Measurements from ENCODE around the gene COL20A1.

The COL20A1 gene

DNA sequence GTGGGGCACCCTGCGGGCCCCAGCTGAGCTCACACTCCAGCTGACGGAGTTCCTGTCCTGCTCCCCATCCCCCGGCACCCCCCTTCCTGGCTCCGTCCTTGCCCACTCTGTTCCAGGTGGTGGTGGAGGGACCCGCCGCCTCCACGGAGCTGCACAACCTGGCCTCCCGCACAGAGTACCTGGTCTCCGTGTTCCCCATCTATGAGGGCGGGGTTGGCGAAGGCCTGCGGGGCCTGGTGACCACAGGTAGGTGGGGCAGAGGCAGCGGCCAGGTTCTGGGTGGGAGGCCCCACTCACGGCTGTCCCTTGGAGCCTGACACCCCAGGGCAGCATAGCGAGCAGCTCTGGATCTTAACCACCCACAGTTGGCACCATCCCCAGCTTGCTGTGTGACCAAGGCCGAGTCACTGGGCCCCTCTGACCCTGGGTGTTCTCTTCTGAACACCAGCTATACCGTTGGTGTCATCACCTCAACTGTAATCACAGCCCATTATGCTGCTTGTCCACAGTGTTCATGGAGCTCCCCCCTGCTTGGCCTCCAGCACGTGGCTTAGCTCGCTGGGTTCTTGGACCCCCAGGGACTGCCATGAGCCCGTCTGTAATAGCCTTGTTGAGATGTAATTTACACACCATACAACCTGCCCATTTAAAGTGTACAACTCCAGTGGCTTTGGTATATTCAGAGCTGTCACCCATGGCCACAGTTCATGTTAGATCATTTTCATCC lies 17.4 kb downstream of the COL20A1 start:
- DNase-seq: no peak

DNA sequence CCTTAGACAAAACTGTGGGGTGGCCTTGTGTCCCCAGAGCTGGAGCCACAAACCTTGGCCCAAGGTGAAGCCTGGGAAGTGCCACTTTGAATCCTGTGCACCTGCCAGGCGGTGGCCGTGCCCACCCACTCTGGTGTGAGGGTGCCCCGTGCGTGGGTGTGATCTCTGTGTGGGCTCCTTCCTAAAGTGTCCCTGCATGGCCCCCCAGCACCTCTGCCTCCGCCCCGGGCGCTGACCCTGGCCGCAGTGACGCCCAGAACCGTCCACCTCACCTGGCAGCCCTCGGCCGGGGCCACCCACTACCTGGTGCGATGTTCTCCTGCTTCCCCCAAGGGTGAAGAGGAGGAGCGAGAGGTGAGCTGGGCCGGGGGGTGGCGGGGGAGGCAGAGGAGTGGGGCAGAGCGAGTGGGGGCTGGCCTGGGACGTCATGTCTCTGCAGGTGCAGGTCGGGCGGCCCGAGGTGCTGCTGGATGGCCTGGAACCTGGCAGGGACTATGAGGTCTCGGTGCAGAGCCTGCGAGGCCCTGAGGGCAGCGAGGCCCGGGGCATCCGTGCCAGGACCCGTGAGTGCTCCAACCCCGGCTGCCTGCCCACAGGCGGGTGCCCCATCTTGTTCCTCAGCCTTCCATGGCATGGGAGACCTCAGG lies 18.3 kb downstream of the COL20A1 start:
- DNase-seq: no peak

DNA sequence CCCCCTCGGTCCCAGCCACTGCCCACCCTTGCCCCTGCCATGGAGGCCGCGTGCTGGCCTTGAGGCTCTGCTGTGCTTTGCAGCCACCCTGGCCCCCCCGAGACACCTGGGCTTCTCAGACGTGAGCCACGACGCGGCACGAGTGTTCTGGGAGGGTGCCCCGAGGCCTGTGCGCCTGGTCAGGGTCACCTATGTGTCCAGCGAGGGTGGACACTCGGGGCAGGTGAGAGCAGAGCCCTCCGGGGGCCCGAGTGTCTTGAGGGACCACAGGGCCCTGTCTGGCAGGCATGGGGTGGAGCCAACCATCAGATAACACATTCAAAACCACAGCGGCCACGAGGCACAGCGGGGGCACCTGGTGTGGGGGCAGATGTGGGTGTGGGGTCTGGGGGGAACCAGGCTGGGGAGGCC lies 18.9 kb downstream of the COL20A1 start:
- no peak for DNase-seq

DNA sequence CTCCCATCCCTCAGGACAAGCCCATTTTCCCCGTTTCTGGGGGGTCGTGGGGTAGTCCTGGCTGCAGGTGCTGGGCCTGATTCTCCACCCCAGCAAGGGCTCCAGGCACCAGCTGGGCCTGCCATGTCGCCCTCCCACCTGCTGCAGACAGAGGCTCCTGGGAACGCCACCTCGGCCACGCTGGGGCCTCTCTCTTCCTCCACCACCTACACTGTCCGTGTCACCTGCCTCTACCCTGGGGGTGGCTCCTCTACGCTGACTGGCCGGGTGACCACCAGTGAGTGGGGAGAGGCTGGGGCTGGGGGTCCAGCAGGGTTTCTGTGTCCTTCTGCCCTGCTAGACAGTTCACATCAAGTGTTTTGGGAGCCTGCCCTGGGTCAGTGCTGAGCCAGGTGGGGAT lies 19.3 kb downstream of the COL20A1 start:
- no peak for DNase-seq

DNA sequence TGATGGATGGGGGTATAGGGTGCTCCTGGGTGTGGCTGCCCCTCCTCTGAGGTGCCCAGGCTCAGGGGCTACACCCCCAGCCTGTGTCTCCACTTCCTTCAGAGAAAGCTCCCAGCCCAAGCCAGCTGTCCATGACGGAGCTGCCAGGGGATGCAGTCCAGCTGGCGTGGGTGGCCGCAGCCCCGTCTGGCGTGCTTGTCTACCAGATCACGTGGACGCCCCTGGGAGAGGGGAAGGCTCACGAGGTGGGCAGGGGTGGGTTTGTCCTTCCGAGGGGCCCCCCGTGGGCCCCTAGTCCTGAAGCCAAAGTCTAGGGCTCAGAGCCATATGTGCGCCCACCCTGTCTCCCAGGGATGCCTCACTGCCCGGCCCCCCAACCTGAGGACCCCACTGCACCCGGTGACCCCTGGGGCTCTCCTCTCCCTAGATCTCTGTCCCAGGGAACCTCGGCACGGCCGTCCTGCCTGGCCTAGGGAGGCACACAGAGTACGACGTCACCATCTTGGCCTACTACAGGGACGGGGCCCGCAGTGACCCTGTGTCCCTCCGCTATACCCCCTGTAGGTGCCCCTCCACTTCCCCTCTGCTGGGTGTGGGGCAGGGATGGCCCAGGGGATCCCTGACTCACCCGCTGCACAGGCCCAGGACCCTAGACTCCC lies 19.8 kb downstream of the COL20A1 start:
- DNase-seq: no peak

DNA sequence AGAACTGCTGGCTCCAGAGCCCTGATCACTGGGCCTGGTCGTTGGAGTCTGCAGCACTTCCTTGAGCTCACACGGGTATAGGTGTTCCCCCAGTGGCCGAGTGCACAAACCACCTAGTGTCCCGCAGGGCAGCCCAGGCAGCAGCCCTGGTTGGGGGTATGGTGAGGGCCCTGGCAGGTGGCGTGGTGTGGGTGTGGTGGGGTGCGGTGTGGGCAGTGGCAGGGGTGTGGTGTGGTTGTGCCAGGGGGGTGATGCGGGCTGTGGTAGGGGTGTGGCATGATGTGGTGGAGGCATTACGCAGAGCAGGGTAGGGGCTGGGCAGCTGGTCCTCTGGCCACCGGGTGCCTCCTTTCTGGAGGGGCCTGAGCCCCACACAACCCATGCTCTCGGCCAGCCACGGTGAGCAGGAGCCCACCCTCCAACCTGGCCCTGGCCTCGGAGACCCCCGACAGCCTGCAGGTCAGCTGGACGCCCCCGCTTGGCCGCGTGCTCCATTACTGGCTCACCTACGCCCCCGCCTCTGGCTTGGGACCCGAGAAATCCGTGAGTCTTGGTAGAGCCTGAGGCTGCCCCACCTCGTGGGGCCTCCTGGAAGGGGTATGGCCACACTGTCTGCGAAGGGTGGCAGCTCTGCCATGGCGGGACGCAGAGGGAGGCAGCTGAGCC lies 20.5 kb downstream of the COL20A1 start:
- no peak for DNase-seq

DNA sequence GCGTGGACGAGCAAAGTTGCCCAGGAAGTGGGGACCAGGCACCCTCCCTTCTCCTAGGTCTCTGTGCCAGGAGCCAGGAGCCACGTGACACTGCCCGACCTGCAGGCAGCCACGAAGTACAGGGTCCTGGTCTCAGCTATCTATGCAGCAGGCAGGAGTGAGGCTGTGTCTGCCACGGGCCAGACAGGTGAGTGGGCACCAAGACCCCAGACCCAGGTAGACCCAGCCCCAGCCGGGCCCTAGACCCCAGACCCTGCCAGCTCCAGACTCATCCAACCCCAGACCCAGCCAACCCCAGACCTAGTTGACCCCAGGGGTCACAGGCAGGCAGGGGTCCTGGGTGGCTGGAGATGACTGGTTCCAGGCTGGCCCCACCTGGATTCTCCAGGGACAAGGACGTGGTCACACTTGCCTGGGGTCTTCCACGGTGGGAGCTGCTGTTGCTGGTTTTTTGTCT lies 21.1 kb downstream of the COL20A1 start:
- DNase-seq: no peak

DNA sequence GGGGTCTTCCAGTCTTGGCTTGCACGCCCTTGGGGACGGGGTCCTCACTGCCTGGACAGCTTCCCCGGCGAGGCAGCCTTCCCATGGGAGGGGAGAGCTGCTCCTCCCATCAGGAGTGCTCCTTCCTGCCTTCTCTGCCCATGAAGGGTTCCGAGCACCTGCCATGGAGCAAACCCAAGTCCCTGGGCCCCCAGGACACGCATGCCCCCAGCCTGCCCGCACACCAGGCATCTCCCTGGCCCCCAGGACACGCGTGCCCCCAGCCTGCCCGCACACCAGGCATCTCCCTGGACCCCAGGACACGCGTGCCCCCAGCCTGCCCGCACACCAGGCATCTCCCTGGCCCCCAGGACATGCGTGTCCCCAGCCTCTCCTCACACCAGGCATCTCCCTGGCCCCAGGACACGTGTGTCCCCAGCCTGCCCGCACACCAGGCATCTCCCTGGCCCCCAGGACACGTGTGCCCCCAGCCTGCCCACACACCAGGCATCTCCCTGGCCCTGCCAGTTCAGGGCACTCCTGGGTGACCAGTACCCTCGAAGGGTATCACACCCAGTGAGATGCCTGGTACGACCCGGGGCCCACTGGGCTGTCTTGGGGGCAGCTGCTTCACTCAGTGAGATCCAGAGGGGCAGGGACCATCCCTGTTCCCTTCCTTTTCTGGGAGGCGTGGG lies 21.7 kb downstream of the COL20A1 start:
- DNase-seq: no peak

DNA sequence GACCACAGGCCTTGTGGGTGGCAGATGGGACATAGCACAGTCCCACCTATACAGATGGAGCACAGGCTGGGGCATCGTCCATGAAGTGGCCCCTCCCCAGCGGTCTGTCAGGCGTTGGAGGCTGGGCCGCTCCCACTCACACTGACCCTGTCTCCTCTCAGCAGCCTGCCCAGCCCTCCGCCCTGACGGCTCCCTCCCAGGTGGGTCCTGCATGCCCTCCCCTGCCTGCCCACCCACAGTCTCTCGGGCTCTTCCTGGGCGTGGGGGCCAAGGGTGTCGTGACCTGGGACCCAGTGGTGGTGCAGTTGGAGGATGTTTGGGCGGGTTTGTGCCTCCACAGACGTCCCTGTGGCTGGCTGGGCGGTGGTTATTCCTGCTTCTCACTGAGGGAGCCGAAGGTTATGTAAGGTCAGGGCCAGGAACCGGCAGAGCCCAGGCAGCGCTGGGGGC lies 22.3 kb downstream of the COL20A1 start:
- no peak for DNase-seq

DNA sequence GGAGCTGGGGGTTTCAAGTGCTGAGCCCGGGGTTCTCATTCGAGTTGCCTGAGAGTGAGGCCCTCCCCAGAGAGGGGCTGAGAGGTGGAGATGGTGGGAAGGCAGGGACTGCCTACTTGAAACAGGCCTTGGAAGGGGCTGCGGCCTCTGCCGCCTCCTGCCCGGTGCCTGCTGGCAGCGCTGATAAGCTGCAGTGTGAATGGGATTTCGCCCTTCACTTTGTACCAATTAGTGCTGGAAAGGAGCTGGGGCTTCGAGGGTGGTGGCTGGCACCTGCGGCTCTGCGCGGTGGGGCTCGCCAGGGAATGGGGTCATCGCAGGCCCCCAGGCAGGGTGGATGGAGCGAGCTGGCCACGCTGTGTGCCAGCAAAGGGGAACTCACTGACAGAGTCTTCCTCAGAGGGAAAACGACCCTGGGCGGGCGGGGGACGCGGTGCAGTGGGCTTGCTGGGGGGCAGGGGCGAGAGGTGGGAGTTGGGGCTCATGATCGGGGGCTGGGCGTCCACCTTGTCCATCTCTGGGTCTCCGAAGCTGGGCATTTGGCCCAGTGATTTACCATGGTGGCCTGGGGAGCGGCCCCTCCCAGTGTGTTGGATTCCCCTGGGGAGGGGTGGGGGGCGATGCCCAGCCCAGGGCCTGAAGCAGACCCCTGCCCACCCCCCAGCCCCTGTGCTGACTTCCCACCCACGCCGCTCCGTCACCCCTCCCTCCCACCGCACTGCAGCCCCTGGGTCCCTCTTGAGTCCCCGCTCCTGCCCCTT lies 22.9 kb downstream of the COL20A1 start:
- no peak for DNase-seq

DNA sequence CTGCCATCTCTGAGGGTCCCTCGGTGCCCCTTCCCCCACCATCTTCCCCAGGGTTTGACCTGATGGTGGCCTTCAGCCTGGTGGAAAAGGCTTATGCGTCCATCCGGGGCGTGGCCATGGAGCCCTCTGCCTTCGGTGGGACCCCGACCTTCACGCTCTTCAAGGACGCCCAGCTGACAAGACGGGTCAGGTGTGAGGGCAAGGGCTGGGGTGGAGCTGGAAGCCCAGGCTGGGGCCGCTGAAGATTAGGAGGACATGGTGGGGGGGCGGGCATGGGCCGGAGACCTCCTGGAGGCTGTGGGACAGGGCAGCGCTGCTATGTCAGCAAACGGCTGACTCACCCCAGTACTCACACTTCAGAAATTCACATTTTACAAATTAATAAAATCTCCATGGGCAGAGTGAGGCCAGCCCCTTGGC lies 23.5 kb downstream of the COL20A1 start:
- no peak for DNase-seq

DNA sequence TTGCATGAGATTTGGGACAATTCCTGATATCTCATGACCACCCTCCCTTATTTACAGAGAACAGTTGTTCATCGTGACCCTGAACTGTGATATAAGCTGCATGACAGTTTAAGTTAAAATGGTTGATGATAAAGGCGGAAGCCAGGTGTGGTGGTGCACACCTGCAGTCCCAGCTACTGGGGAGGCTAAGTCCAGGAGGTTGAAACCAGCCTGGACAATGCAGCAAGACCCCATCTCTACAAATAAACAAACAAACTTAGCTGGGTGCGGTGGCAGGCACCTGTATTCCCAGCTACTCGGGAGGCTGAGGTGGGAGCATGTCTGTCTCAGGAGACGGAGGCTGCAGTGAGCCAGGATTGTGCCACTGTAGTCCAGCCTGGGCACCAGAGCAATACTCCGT lies 24.1 kb downstream of the COL20A1 start:
- DNase-seq: no peak

DNA sequence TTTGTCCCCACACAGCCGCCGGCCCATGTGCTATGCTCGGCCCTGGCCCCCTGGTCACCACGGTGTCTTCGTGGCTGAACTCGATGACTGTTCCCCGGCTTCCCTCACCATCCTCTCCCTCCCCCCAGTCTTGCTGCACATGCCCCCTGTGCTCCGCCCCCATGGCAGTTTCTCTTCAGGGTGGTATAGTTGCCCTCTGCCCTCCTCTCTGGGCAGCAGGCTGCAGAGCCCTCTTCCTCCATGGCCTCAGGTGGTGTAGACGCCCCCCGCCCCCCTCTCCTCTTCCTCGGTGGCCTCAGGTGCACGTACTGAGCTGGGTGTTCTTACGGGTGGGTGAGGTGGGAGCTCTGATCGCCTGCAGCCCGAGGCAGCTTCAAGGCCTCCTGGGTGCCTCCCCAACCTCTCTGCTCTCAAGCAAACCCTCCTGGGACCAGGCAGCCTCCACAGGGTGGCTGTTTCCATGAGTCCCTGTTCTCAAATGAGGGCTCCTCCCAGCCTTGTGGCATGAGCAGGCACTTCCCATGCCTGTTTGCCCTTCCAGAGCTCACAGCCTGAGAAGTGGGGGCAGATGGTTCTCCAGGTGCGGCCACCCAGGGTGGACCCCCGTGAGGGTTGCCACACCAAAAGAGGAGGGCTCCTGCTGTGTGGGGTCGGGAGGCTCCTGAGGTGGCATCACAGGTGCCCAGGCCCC lies 24.8 kb downstream of the COL20A1 start:
- DNase-seq: no peak

DNA sequence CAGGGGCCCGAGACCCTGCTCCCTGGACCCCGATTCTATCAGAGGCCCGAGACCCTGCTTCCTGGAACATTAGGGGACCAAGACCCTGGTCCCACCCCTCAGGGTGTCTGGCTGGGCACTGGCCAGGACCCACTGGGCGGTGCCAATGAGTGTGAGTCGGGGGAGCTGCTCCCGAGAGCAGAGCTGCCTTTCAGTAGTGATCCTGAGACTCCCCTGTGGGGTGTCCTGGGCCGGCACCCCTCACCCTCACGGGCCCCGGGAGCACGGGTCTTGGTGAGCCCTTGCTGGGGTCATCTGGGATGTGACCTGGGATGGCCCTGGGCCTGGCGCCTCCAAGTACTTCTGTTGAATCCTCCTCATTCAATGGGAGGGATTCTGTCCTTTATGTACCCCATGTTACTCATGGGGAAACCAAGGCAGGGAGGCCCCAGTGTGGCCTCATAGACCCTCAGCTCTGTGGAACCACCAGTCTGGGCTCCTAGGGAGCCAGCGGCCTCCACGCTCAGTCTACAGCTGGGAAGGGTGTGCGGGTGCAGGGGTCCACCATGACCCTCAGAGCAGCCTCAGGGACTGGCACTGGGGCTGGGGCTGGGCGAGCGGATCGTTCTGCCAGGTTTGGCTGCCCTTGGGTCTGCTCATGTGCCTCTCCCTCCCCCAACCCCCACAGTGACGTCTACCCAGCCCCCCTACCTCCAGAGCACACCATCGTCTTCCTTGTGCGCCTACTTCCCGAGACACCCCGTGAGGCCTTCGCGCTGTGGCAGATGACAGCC lies 25.6 kb downstream of the COL20A1 start:
- no peak for DNase-seq

DNA sequence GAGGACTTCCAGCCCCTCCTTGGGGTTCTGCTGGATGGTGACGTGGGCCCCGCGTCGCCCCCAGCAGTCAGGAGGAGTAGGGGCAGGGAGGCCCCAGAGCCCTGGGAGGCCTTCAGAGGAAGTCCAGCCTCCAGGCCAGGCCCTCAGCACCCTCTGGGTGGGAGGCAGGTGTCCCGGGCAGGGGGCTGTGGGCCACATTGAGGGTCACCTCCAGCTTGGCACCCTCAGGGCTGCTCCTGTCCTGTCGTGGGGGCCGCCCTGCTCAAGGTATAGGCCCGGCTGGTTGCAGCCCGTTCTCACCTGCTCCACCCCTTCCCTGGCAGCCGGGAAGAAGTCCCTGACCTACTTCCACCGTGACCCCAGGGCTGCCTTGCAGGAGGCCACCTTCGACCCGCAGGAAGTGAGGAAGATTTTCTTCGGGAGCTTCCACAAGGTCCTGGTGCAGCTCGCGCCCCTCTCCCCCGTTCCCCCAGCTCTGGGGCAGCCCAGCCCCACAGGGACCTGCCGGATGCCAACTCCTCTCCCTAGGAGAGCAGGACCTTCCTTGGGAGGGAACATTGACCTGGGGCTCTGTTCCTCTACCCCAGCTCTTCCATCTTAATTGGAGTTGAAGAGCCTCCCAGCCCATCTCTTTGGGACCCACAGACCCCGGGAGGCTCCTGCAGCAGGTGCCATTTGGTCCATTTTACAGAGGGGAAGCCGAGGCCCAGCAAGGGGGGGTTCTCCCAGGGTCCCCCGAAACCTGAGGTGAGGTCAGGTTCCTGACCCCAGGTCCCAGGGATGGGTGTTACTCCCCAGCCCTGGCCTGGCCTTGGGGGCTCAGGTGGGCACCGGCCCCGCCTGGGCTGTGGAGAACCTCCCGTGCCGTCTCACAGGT lies 26.4 kb downstream of the COL20A1 start:
- no peak for DNase-seq

DNA sequence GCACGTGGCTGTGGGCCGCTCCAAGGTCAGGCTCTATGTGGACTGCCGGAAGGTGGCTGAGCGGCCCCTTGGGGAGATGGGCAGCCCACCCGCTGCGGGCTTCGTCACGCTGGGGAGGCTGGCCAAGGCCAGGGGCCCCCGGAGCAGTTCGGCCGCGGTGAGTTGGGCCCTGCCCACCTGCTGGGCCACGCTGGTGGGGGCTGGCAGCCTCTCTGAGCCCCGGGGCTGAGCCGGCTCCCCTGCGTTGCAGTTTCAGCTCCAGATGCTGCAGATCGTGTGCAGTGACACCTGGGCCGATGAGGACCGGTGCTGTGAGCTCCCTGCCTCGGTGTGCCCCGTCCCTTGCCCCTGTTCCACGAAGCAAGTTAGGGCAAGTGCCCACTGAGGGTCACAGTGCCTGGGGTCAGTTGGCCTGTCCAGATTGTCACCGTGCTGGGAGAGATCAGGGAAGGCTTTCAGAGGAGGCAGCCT lies 27.1 kb downstream of the COL20A1 start:
- DNase-seq: no peak

DNA sequence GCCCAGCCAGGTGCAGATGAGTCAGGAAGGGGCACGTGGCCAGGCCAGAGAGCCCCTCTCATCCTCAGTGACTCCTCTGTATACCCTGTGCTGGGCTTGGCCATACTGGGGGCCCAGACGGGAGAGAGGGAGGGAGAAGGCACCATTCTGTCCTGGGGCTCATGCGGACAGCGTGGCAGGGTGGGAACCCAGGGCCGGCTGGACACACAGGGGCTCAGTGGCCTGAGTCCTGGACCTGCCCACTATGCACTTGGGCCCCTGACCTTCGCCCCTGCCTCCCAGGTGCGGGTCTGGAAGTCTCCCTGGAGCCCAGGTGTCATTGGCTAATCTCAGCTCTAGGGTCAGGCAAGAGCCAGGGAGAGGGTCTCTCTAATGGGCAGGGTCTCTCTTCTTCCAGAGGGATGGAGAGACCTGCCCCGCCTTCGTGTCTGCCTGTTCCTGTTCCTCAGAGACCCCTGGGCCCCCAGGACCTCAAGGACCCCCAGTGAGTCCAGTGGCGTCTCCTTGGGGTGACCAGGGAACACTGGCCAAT lies 27.7 kb downstream of the COL20A1 start:
- no peak for DNase-seq

DNA sequence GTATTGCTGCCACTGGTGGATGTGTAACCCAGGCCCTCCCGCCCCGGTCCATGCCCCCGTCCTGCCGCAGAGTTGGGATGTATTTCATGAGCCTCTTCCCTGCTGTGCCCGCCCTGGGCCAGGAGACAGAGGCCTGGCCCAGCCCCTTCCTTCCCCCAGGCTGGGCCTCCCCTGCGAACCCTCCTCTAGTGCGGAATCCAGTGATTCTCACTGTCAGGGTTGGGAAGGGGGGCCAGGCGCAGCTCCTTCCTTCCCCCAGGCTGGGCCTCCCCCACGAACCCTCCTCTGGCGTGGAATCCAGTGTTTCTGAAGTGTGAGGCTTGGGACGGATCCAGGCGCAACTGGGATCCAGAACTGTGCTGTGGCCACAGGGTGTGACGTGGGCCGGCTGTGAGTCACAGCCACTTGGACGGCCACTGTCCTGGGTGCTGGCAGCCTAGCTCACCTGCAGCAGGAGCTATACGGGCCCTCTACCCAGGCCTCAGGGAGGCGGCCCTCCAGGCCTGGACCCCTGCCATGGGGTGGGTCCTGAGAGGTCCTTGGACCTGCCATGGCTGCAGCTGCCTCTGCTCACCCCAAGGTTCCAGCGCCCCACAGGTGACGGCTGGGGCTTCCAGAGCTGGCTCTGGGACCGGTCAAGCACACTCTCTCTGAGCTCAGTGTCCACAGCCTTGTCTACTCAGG lies 28.3 kb downstream of the COL20A1 start:
- no peak for DNase-seq
